HG03103 (cell line): Measurements from ENCODE around the gene SMIM36.
"Not testable (repeated sequence)": the region's sequence is repeated elsewhere in the genome, so short reads cannot be mapped to it uniquely, and the experiment has no call there.

Source experiments
- ATAC-seq: cut with Tn5 transposase; IDR thresholded peaks from one replicate; pipeline ENCODE4 v1.9.1; 2021; ENCODE audit warnings: low read depth; ENCODE audit not compliant: unreplicated experiment

The SMIM36 gene

GRCh38 chr17:55458287-55458900, 52.9 kb downstream of the SMIM36 start:
- ATAC-seq, result no peak

DNA sequence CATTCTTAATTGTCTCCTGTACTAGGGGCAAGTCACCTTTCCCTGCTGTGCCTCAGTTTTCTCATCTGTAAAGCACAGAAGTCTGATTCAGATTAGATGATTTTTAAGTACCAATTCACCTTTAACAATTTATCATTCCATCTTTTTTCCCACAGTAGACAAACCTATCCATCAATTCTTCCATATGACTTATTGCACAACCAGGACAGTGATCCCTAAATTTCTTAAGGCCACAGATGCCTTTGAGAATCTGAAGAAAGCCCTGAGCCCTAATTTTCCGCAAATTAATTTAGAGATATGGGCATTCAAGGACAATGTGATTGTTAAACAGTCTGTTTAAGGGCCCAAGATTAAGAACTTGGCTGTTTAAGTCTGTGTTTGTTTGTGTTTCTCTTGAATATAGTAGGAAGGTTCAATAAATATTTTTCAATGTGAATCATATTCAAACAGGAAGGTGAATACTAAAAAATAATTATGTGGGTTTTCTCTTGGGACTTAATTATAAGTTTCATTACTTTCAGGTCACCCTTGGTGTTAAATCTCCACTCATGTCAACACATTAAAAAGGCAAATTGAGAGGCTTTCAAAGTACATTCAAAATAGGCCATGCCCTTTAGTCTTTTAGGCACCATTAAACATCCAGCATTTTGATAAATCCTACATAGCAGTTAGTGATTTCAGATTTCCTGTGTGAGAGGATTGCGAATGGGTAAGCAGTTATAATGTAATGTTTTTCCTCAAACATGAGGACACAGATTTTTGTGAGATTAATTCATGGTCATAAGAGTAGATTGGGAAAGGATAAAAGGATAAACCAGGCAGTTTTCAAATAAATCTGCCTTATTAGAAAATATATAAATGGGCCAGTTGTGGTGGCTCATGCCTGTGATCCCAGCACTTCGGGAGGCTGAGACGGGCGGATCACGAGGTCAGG, 54.7 kb downstream of the SMIM36 start:
- ATAC-seq, result no peak

GRCh38 chr17:55454906-55455474, 56.3 kb downstream of the SMIM36 start:
- ATAC-seq, result no peak

GRCh38 chr17:55453839-55454557, 57.3 kb downstream of the SMIM36 start:
- no peak for ATAC-seq

DNA sequence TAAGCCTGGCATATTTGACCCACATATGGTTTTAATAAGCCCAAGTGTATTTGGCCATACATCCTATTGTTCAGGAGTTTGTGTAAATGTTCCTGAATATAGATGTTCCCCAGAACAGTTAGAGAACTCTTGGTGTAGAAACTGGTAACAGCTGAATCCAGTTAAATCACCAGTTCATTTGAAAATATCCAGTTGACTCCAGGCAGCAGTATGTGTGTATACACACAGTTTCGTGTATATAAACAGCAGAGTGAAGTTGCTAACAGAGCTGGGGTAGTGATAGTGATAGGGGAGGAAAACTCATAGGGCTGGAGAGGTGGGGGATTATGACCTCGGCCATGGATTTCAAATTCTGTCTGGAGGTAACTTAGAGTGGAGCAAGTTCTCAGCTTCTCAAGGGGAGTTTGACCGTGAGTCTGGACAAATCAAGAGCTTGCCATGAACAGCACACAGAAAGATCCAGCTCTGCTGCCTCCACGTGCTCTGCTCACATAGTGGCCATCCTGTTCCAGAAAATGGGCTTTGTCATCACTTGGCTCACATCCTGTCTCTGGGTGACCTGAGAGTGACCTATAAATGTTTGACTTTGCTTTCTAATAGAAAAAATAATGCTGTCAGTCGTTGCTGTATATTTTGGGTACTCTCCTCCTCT, 59.0 kb downstream of the SMIM36 start:
- no peak for ATAC-seq

DNA sequence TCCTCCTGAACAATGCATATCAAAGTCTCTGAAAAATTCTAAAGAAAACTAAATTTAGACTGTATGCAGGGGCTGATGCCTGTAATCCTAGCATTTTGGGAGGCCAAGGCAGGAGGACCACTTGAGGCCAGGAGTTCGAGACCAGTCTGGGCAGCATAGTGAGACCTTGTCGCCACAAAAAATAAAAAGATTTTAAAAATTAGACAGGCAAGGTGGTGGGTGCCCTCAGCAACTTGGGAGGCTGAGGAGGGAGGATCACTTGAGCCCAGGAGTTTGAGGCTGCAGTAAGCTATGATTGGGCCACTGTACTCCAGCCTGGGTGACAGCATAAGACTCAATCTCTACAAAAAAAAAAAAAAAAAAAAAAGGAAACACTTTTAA, 59.5 kb downstream of the SMIM36 start:
- no peak for ATAC-seq

DNA sequence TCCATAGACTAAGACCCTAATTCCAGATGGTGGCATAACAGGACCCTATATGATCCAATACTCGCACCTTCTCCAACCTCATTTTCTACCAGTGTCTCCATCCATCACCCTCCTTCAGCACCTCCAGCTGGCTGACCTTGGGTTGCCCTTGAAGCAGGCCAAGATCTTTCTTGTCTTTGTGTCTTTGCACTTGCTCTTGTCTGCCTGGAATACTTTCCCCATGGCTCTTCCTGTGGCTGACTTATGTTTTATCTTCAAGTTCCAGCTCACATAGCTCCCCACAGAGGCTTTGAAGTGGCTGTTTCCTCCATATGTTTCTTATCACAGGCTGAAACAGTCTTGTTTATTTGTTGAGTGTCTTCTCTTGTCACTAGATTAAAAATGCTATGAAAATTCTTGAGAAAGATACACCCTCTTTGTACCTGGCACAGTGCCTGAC, 60.0 kb downstream of the SMIM36 start:
- no peak for ATAC-seq

- no peak for ATAC-seq
Measured at GRCh38 chr17:55450232-55450825, 60.9 kb downstream of the SMIM36 start.

DNA sequence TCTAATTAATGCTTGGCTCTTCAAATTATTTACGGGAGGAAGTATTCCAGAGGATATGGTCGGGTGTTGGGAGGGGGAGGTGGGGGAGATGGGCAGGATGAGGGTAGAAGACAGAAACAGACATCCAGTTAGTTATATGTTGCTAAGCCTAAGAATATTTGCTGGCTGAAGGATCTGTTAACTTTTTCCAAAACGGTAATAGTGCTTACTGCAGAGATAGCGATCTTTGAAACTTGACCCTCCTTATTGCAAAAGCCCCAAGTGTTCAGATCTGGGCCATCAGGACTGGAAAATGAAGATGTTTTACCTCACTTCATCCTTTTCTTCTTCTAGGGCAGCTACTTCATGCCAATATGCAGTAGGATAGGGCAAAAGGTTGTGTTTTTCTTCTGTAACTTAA, 62.6 kb downstream of the SMIM36 start:
- no peak for ATAC-seq

DNA sequence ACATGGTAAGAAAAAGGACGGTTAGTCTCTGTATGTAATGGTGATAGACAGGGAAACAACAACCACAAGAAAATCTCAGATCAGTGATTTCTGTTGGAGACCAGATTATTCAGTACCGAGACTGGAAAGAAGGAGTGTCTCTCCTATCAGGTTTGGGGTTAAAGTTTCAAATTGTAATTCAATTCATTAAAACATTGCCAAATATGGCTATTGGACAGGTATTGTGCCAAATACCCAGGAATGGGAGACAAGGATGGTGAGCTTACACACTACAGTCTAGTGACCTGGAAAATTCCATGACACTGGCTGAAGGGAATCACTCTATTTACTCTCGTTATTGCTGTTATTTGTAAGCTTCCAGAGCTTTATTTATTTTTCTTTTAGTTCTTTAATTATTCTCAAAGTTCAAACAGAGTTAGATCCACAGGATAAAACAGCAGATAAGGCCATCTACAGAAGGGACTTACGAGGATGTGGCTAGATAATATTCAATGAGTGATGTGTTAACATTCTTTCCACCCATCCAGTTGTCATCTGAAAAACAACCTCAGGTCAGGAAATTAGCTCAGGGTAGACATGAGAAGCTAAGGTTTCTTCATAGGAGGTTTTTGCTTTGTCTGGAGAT, 64.6 kb downstream of the SMIM36 start:
- no peak for ATAC-seq

GRCh38 chr17:55446004-55446403, 65.2 kb downstream of the SMIM36 start:
- not testable (repeated sequence) for ATAC-seq

GRCh38 chr17:55444471-55445441, 66.5 kb downstream of the SMIM36 start:
- peak; percentile 70 for ATAC-seq

DNA sequence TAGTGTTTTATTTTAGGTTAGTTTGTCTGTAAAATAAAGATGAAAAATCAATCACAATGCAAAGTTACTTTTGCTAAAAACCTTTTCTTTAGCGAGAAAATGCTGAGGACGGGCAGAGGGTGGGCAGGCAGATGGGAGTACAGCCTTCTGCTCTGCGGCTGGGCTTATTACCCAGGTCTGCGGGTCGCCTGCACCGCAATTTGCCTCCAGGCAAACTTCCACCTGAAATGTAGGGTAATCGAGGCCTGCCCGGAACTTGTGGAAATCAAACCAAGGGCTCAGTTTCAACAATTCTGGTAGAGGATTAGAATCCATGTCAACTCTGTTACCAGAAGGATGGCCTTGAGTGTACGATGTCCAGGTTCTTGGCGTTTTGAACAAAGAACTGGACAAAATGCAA, 67.3 kb downstream of the SMIM36 start:
- ATAC-seq, result no peak

- ATAC-seq, result no peak
Measured at GRCh38 chr17:55442953-55443683, 68.1 kb downstream of the SMIM36 start.

- no peak for ATAC-seq
Measured at GRCh38 chr17:55442462-55442861, 68.8 kb downstream of the SMIM36 start.

DNA sequence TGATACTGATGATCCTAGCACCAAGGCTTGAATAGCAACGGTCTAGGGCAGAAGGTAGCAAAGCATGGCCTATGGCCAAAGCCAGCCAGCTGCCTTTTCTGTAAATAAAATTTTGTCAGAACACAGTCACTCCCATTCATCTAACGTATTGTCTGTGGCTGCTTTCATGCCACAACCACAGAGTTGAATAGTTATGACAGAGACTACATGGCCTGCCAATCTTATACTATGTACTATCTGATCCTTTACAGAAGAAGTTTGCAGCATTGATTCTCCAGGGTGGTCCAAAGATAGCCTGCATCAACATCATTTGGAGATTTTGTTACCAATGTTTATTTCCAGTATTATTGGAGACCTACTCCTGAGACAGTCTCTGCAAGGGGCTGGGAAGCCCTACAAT, 69.7 kb downstream of the SMIM36 start:
- no peak for ATAC-seq

DNA sequence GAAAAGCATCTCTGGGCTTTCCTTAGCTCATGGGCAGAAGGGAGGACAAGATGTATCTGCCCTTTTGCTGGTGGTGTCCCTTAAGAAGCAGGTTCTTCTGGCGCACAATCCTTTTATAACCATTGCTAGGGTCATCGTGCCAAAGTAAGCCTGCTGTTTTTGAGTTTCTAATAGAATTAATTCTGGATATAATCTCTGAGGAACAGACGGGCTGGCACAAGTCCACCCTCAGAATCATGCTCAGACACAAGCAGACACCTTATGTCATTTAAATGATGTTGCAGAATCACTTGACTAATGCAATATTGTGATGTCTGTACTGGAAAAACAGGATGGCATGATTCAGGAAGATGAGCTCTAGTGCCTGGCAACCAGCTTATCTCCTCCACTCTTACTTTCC, 70.9 kb downstream of the SMIM36 start:
- no peak for ATAC-seq

DNA sequence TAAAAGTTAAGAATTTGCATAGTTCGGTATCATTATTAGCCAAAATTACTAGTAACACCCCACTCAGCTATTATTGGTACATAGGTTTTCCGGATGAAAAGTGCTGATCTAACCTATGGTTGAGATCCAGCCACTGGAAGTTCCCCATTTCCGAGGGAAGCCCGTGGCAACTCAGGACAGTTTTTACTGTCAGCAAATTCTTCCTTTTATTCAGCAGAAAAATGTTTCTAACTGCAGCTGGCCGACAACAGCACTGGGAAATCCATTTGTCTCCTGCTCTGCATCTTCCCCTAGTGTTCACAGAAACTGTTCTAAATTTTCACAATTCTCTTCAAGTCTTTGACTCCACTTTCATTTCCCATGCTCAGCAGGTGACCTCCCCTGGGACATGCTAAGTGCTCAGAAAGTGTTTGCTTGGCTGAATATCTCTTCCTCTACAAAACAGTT, 74.1 kb downstream of the SMIM36 start:
- peak; percentile 60 for ATAC-seq
